Right atrium auricular region (tissue), 2 donors: Measurements from ENCODE around the gene PRUNE1. TPM values are rescaled to one million over a fixed set of nuclear protein-coding genes. Genes with fewer than 3 reads are reported as not detected.

Experiments
- DNase-seq: peaks from one replicate; pipeline ENCODE4 v3.0.0-alpha.2; 2019; ENCODE audit warnings: low spot score
- H3K27ac ChIP-seq, 2 donors: fragments of 200-600 bp; sonication (generic); 1 replicate in 1 of 2; 2 replicates in 1 of 2; pipeline ENCODE4 v1.5.1; 2016 to 2019
- H3K27me3 ChIP-seq, 2 donors: fragments of 200-600 bp; sonication (generic); one replicate each; pipeline versions ENCODE4 v1.5.1 to v1.6.0; 2017 to 2019
- H3K36me3 ChIP-seq: fragments of 200-600 bp; sonication (generic); one replicate; pipeline ENCODE4 v1.5.1; 2016
- H3K4me1 ChIP-seq, 2 donors: fragments of 200-600 bp; sonication (generic); one replicate each; pipeline versions ENCODE4 v1.5.1 to v1.6.0; 2017 to 2019
- H3K4me3 ChIP-seq, 2 donors: fragments of 200-600 bp; sonication (generic); 1 replicate in 1 of 2; 2 replicates in 1 of 2; pipeline ENCODE4 v1.5.1; 2017 to 2019; ENCODE audit warnings: mild to moderate bottlenecking in 1 of 2, moderate library complexity in 1 of 2
- H3K9me3 ChIP-seq, 2 donors: fragments of 200-600 bp; sonication (generic); one replicate each; pipeline ENCODE4 v1.5.1; 2019
- CTCF ChIP-seq, 2 donors: fragments of 200-600 bp; sonication (generic); IDR thresholded peaks; one replicate each; pipeline ENCODE4 v1.5.1; 2019; ENCODE audit warnings: antibody characterized with exemption in 2 of 2
- total RNA-seq, 2 donors: library from RNA; depleted of rRNA; stranded (reverse); fragments of >200 nt; gene quantifications; one replicate each; pipeline ENCODE4 v1.1.0, GENCODE V29; 2016

PRUNE1 gene
- total RNA-seq, 2 donors from 2014 or later, result 52.0 to 68.4 TPM

DNA sequence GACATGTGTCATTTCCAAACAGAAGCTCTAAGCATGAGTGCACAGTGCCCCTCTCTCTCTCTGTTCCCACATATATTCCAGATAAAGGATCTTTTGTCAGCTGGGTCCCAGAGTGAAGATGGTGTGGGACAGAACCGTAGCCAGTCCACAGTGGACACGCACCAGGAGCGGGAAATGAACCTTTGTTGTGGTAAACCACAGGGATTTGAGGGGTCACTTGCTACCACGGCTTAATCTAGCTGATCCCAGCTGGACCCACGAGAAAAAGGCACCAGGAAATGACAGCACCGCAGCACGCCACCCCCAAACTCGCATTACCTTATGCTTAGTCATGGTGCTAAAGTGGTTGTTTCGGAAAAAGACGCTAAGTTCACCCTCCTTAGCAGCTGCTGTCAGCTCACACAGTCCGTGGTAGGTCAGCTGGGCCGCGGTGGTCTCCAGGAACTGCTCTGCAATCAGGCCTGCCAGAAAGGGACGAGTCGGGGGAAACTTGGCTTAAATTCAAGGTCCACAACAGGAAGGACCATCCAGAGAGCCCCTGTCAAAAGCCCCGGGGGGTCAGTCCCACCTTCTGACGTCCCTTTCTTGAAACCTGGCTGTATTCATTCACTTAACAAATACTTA, 9.1 kb upstream of the PRUNE1 start:
- Histone ChIP-seq H3K27ac (no peak overlapping the region), H3K4me1 (peaks cover 0 to 38% of the 10 kb centered on the region in 2 donors), H3K9me3 (no peaks in the 10 kb centered on the region), H3K27me3 (no peaks in the 10 kb centered on the region), H3K36me3 (peaks cover 62% of the 10 kb centered on the region), H3K4me3 (no peak overlapping the region)
- no peak for DNase-seq
- no peak for TF ChIP-seq CTCF (IDR thresholded peaks at IDR 0.05)

GRCh38 chr1:150999926-151000325, 8.3 kb upstream of the PRUNE1 start:
- TF ChIP-seq CTCF (IDR thresholded peaks at IDR 0.05), result no peak
- H3K4me1 ChIP-seq, result peaks cover 0 to 45% of the 10 kb centered on the region in 2 donors
- no peaks in the 10 kb centered on the region for H3K9me3 ChIP-seq
- no peaks in the 10 kb centered on the region for H3K27me3 ChIP-seq
- peaks cover 62% of the 10 kb centered on the region for H3K36me3 ChIP-seq
- DNase-seq, result no peak
- no peak overlapping the region for H3K27ac ChIP-seq
- no peak overlapping the region for H3K4me3 ChIP-seq

DNA sequence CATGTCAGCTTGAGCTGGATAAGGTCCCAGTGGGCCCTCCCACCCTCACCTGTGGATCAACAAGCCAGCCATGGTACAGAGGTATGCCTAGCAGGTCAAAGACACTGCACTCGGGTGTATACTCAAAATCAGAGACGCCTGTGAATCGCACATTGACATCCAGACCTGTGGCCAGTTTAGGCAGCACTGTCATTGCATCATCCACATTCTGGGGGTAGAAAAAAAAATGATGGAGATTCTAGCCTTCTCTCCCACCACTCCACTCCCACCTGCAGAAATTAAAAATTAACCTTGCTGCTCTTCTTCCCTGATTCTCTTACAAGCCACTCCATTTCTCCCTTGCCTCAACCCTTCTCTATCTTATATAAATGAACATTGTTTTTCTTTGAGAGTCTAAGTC, 7.8 kb upstream of the PRUNE1 start:
- no peak for TF ChIP-seq CTCF (IDR thresholded peaks at IDR 0.05)
- H3K4me3 ChIP-seq, result no peak overlapping the region
- H3K27ac ChIP-seq, result no peak overlapping the region
- H3K27me3 ChIP-seq, result no peaks in the 10 kb centered on the region
- DNase-seq, result no peak
- H3K9me3 ChIP-seq, result no peaks in the 10 kb centered on the region
- peaks cover 0 to 45% of the 10 kb centered on the region in 2 donors for H3K4me1 ChIP-seq
- H3K36me3 ChIP-seq, result peaks cover 62% of the 10 kb centered on the region

DNA sequence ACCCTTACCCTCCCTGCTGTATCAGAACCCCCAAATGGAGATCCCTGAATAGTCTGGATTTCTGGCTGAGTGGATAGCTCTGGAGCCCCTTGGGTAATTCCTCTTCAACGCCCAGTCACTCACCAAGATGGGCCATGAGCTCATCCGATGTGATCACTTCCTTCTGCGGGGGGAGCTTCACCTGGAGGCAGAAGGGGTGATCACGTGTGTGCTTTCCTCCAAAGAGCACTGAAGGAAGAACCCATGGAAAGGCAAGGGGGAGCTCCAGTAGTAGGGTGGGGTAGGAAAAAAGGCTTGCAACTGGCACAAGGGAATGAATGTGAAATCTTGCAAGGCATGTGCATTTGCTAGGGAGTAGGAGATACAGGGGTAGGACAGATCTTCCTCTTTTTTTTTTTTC, 6.6 kb upstream of the PRUNE1 start:
- H3K27ac ChIP-seq, result no peak overlapping the region
- no peaks in the 10 kb centered on the region for H3K9me3 ChIP-seq
- peaks cover 0 to 42% of the 10 kb centered on the region in 2 donors for H3K4me1 ChIP-seq
- peaks cover 62% of the 10 kb centered on the region for H3K36me3 ChIP-seq
- no peak overlapping the region for H3K4me3 ChIP-seq
- H3K27me3 ChIP-seq, result no peaks in the 10 kb centered on the region
- DNase-seq, result no peak
- TF ChIP-seq CTCF (IDR thresholded peaks at IDR 0.05), result no peak

DNA sequence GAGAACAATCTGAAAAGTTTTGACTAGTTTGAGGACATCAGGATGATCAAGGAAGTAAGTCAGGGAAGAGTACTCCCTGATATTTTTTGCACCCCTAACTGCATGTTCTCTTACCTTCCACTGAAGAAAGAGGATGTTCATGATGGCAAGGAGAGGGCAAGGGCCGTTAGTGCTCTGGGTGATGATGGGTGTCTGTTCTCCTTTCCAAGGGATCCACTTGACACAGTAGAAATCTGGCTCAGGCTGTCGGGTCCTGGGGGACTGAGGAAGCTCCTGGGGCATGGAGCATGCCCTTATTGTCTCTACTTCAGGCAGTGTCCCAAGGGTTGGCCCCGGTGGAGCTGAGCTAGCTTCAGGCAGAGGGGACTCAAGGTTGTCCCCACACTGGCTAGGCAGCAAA, 6.2 kb upstream of the PRUNE1 start:
- TF ChIP-seq CTCF (IDR thresholded peaks at IDR 0.05), result no peak
- no peak overlapping the region for H3K27ac ChIP-seq

GRCh38 chr1:151002611-151003010, 5.6 kb upstream of the PRUNE1 start:
- Histone ChIP-seq H3K27me3 (no peaks in the 10 kb centered on the region), H3K4me3 (no peak overlapping the region), H3K4me1 (peaks cover 0 to 51% of the 10 kb centered on the region in 2 donors), H3K36me3 (peaks cover 52% of the 10 kb centered on the region), H3K9me3 (no peaks in the 10 kb centered on the region), H3K27ac (peak overlapping the region in 1 of 2 donors; percentile 25)
- no peak for TF ChIP-seq CTCF (IDR thresholded peaks at IDR 0.05)
- DNase-seq, result no peak

More for the DNA sequence above, 6.2 kb upstream of the PRUNE1 start:
- Histone ChIP-seq H3K4me1 (peaks cover 0 to 46% of the 10 kb centered on the region in 2 donors), H3K4me3 (no peak overlapping the region), H3K36me3 (peaks cover 57% of the 10 kb centered on the region), H3K9me3 (no peaks in the 10 kb centered on the region), H3K27me3 (no peaks in the 10 kb centered on the region)
- no peak for DNase-seq
